ENCODE data around the gene PPP1R1C.

- TF ChIP-seq CTCF (IDR thresholded peaks at IDR 0.05) = no peak
- TF ChIP-seq EZH2 (IDR thresholded peaks at IDR 0.05; ENCODE audit: borderline replicate concordance, insufficient read depth, low read depth, low read length, poor library complexity, severe bottlenecking) = no peak
These were observed 5.7 kb downstream of the PPP1R1C start for GRCh38 chr2:181991171-181991885.
